ENCODE results near the gene EIF2AK3.

The EIF2AK3 gene

GRCh38 chr2:88537640-88538039 is 89.6 kb downstream of the EIF2AK3 start:
- DNase-seq = no peak

- no peak for DNase-seq
Observed at GRCh38 chr2:88530081-88530480, 97.2 kb downstream of the EIF2AK3 start.

GRCh38 chr2:88521445-88522073 is 105.7 kb downstream of the EIF2AK3 start:
- no peak for DNase-seq

- peak; percentile 48 for DNase-seq
Observed at GRCh38 chr2:88517759-88518201, 109.5 kb downstream of the EIF2AK3 start.
